Measurements from ENCODE around the gene BMP4.
"Not testable (repeated sequence)": the region's sequence is repeated elsewhere in the genome, so short reads cannot be mapped to it uniquely, and the experiment has no call there.

Gene BMP4

GRCh38 chr14:53956427-53957201, at the start of gene BMP4:
BMP4 (minus strand) TSS chr14:53956825; CDS start chr14:53952222, 4,603 bp downstream.
- no peak for DNase-seq (ENCODE audit: low read depth, low spot score)

- no peak for DNase-seq (ENCODE audit: low read depth, low spot score)
These were observed 46.4 kb upstream of the BMP4 start for GRCh38 chr14:54003064-54003463.

- DNase-seq (ENCODE audit: low read depth, low spot score), result no peak
These were observed 46.0 kb upstream of the BMP4 start for GRCh38 chr14:54002653-54003052.

GRCh38 chr14:54001189-54001878, 44.7 kb upstream of the BMP4 start:
- no peak for DNase-seq (ENCODE audit: low read depth, low spot score)

- DNase-seq (ENCODE audit: low read depth, low spot score), result no peak
These were observed 43.8 kb upstream of the BMP4 start for GRCh38 chr14:54000341-54000811.

GRCh38 chr14:53999061-53999488, 42.5 kb upstream of the BMP4 start:
- DNase-seq (ENCODE audit: low read depth, low spot score), result no peak

GRCh38 chr14:53996041-53996440, 39.4 kb upstream of the BMP4 start:
- DNase-seq (ENCODE audit: low read depth, low spot score), result no peak

GRCh38 chr14:53993920-53994607, 37.4 kb upstream of the BMP4 start:
- DNase-seq (ENCODE audit: low read depth, low spot score), result no peak

GRCh38 chr14:53990978-53991377, 34.4 kb upstream of the BMP4 start:
- no peak for DNase-seq (ENCODE audit: low read depth, low spot score)

GRCh38 chr14:53986718-53987117, 30.1 kb upstream of the BMP4 start:
- DNase-seq (ENCODE audit: low read depth, low spot score), result not testable (repeated sequence)

- DNase-seq (ENCODE audit: low read depth, low spot score), result not testable (repeated sequence)
These were observed 28.3 kb upstream of the BMP4 start for GRCh38 chr14:53984958-53985357.

- DNase-seq (ENCODE audit: low read depth, low spot score), result no peak
These were observed 26.5 kb upstream of the BMP4 start for GRCh38 chr14:53983112-53983511.

GRCh38 chr14:53982546-53982945, 25.9 kb upstream of the BMP4 start:
- no peak for DNase-seq (ENCODE audit: low read depth, low spot score)

- DNase-seq (ENCODE audit: low read depth, low spot score), result no peak
These were observed 23.4 kb upstream of the BMP4 start for GRCh38 chr14:53979747-53980642.

GRCh38 chr14:53979113-53979681, 22.6 kb upstream of the BMP4 start:
- no peak for DNase-seq (ENCODE audit: low read depth, low spot score)

GRCh38 chr14:53978194-53978593, 21.6 kb upstream of the BMP4 start:
- DNase-seq (ENCODE audit: low read depth, low spot score), result no peak

GRCh38 chr14:53975444-53975843, 18.8 kb upstream of the BMP4 start:
- DNase-seq (ENCODE audit: low read depth, low spot score), result no peak

GRCh38 chr14:53971521-53971920, 14.9 kb upstream of the BMP4 start:
- no peak for DNase-seq (ENCODE audit: low read depth, low spot score)

GRCh38 chr14:53969326-53969725, 12.7 kb upstream of the BMP4 start:
- DNase-seq (ENCODE audit: low read depth, low spot score), result no peak

GRCh38 chr14:53968726-53969125, 12.1 kb upstream of the BMP4 start:
- no peak for DNase-seq (ENCODE audit: low read depth, low spot score)

- no peak for DNase-seq (ENCODE audit: low read depth, low spot score)
These were observed 11.0 kb upstream of the BMP4 start for GRCh38 chr14:53967606-53968005.
